Transverse colon (tissue), 4 donors: ENCODE measurements around the gene MAPK1. TPM values are rescaled to one million over a fixed set of nuclear protein-coding genes. Genes with fewer than 3 reads are reported as not detected.
A peak's percentile ranks its signal among the peaks of the same experiment; 100 is the strongest.

Experiments
- DNase-seq: peaks from one replicate; pipeline ENCODE4 v3.0.0-alpha.2; 2019
- H3K27ac ChIP-seq, 4 donors: fragments of 200-600 bp; sonication (generic); 2 replicates each; pipeline ENCODE4 v1.5.1; 2016 to 2018; ENCODE audit warnings: inconsistent platforms in 4 of 4
- H3K27me3 ChIP-seq: fragments of 200-600 bp; sonication (generic); 2 replicates; pipeline ENCODE4 v1.5.1; 2017; ENCODE audit warnings: inconsistent platforms
- H3K36me3 ChIP-seq, 4 donors: fragments of 200-600 bp; sonication (generic); 2 replicates each; pipeline ENCODE4 v1.5.1; 2017 to 2019; ENCODE audit warnings: inconsistent platforms in 4 of 4
- H3K4me1 ChIP-seq, 4 donors: fragments of 200-600 bp; sonication (generic); 2 replicates each; pipeline ENCODE4 v1.5.1; 2017 to 2020; ENCODE audit warnings: inconsistent platforms in 4 of 4
- H3K4me3 ChIP-seq, 4 donors: fragments of 200-600 bp; sonication (generic); 1 replicate in 1 of 4; 2 replicates in 3 of 4; pipeline versions ENCODE4 v1.5.1 to v1.6.1; 2017 to 2019; ENCODE audit warnings: inconsistent platforms in 4 of 4
- H3K9me3 ChIP-seq, 2 donors: fragments of 200-600 bp; sonication (generic); 2 replicates each; pipeline ENCODE4 v1.5.1; 2017 to 2019; ENCODE audit warnings: inconsistent platforms in 2 of 2
- CTCF ChIP-seq, 5 experiments: fragments of 200-600 bp in 3 of 5; fragments of 450-650 bp in 2 of 5; sonication (generic) in 3 of 5; IDR thresholded peaks; 1 replicate in 2 of 5; 2 replicates in 3 of 5; pipeline ENCODE4 v1.5.1; 2016 to 2017; ENCODE audit warnings: antibody characterized with exemption in 5 of 5, inconsistent platforms in 3 of 5, mild to moderate bottlenecking in 2 of 5, moderate library complexity in 1 of 5
- EP300 ChIP-seq: sonication (generic); formaldehyde crosslinking; IDR thresholded peaks from one replicate; pipeline ENCODE4 v1.6.1; 2017; ENCODE audit warnings: antibody characterized with exemption, low read depth
- POLR2A ChIP-seq: fragments of 450-650 bp; IDR thresholded peaks from one replicate; pipeline ENCODE4 v1.6.1; 2016; ENCODE audit warnings: antibody characterized with exemption, mild to moderate bottlenecking, moderate library complexity
- POLR2AphosphoS5 ChIP-seq, 3 donors: sonication (generic); formaldehyde crosslinking; IDR thresholded peaks; one replicate each; pipeline ENCODE4 v1.6.1; 2016; ENCODE audit warnings: antibody characterized with exemption in 3 of 3
- WGBS, 2 donors: methylation state at CpG; one replicate each; pipeline ENCODE4 v1.1.5; 2018; ENCODE audit warnings: low coverage in 1 of 2; 5-methylcytosine and 5-hydroxymethylcytosine counted together
- in situ Hi-C, 4 donors: fragments of 200-750 bp; cut with MboI; loops; one replicate each; pipeline versions ENCODE4 v1.15.0 to v1.15.1; 2017; ENCODE audit warnings: low sequenced_read_pairs in 3 of 4, low pct_ligation_motif_present in 1 of 4, low pct_unique_long_range_greater_than_20kb in 1 of 4
- intact Hi-C: fragments of 100-400 bp; cut with DNase I; formaldehyde crosslinking; loops from one replicate; pipeline ENCODE4 v1.15.1; 2023; ENCODE audit warnings: low total_unique reads
- total RNA-seq, 4 donors: library from RNA; depleted of rRNA; stranded (reverse); fragments of >200 nt; gene quantifications; one replicate each; pipeline ENCODE4 v1.1.0, GENCODE V29; 2016

MAPK1 gene
- total RNA-seq, 4 donors from 2014 or later = 37.1 to 303 (median 57.0) TPM

- H3K27ac ChIP-seq = peak overlapping the region in 2 of 4 donors; percentile 13 to 38
- intact Hi-C loops = no loop called here
Measured at GRCh38 chr22:21766691-21767462, 100.6 kb downstream of the MAPK1 start.

GRCh38 chr22:21765909-21766529, 101.4 kb downstream of the MAPK1 start:
- Histone ChIP-seq H3K27ac (peak overlapping the region in 3 of 4 donors; percentile 13 to 38 (median 30)), H3K9me3 (no peaks in the 10 kb centered on the region), H3K27me3 (no peaks in the 10 kb centered on the region), H3K4me1 (no peaks in the 10 kb centered on the region), H3K4me3 (no peak overlapping the region), H3K36me3 (peaks cover 0 to 65% (median 32%) of the 10 kb centered on the region in 4 donors)
- in situ Hi-C loops = no loop called here
- intact Hi-C loops = no loop called here
- 90 to 100% methylated on average over 1 to 11 of the region's 11 CpGs for WGBS, 2 donors
- no peak for TF ChIP-seq POLR2A
- no peak for TF ChIP-seq POLR2AphosphoS5 (IDR thresholded peaks at IDR 0.05)
- TF ChIP-seq CTCF (IDR thresholded peaks at IDR 0.05) = no peak
- TF ChIP-seq EP300 = no peak
- no peak for DNase-seq

More at GRCh38 chr22:21766691-21767462, 100.6 kb downstream of the MAPK1 start:
- TF ChIP-seq POLR2A (no peak), EP300 (no peak), CTCF (IDR thresholded peaks at IDR 0.05) (no peak), POLR2AphosphoS5 (IDR thresholded peaks at IDR 0.05) (no peak)
- Histone ChIP-seq H3K4me3 (no peak overlapping the region), H3K4me1 (no peaks in the 10 kb centered on the region), H3K36me3 (peaks cover 0 to 71% (median 34%) of the 10 kb centered on the region in 4 donors), H3K27me3 (no peaks in the 10 kb centered on the region), H3K9me3 (no peaks in the 10 kb centered on the region)
- 81 to 82% methylated on average over 8 to 15 of the region's 15 CpGs for WGBS, 2 donors
- DNase-seq = peak; percentile 29
- in situ Hi-C loops = no loop called here

- Histone ChIP-seq H3K4me1 (no peaks in the 10 kb centered on the region), H3K27ac (no peak overlapping the region), H3K4me3 (no peak overlapping the region), H3K36me3 (peaks cover 0 to 47% (median 25%) of the 10 kb centered on the region in 4 donors), H3K27me3 (no peaks in the 10 kb centered on the region), H3K9me3 (no peaks in the 10 kb centered on the region)
- TF ChIP-seq POLR2A (no peak), EP300 (no peak), POLR2AphosphoS5 (IDR thresholded peaks at IDR 0.05) (no peak), CTCF (IDR thresholded peaks at IDR 0.05) (no peak)
- DNase-seq = no peak
- intact Hi-C loops = no loop called here
- in situ Hi-C loops = no loop called here
- 89% methylated on average over 9 of the region's 9 CpGs for WGBS, 2 donors
Measured at GRCh38 chr22:21764038-21764804, 103.2 kb downstream of the MAPK1 start.
